EL (cell line): ENCODE results near the gene PXK.

Experiments
- DNase-seq: peaks from one replicate; pipeline ENCODE4 v3.0.0-alpha.2; 2016

Gene PXK

GRCh38 chr3:58349792-58350626 lies 17.3 kb downstream of the PXK start:
- no peak for DNase-seq

GRCh38 chr3:58350627-58351013 lies 17.9 kb downstream of the PXK start:
- peak; percentile 42 for DNase-seq

- DNase-seq, result no peak
These were observed 19.2 kb downstream of the PXK start for GRCh38 chr3:58351920-58352319.

GRCh38 chr3:58352626-58353025 lies 19.9 kb downstream of the PXK start:
- no peak for DNase-seq

GRCh38 chr3:58353722-58354553 lies 21.2 kb downstream of the PXK start:
- DNase-seq, result peak; percentile 16

- no peak for DNase-seq
These were observed 22.5 kb downstream of the PXK start for GRCh38 chr3:58355179-58355578.

GRCh38 chr3:58356054-58356453 lies 23.4 kb downstream of the PXK start:
- DNase-seq, result no peak

- no peak for DNase-seq
These were observed 24.7 kb downstream of the PXK start for GRCh38 chr3:58357402-58357801.

- DNase-seq, result no peak
These were observed 25.4 kb downstream of the PXK start for GRCh38 chr3:58358092-58358491.

GRCh38 chr3:58358808-58359207 lies 26.1 kb downstream of the PXK start:
- no peak for DNase-seq

- DNase-seq, result no peak
These were observed 26.9 kb downstream of the PXK start for GRCh38 chr3:58359621-58360020.

GRCh38 chr3:58361866-58362265 lies 29.2 kb downstream of the PXK start:
- no peak for DNase-seq

- peak; percentile 10 for DNase-seq
These were observed 34.0 kb downstream of the PXK start for GRCh38 chr3:58366699-58367098.

- no peak for DNase-seq
These were observed 36.3 kb downstream of the PXK start for GRCh38 chr3:58369038-58369437.

- no peak for DNase-seq
These were observed 37.2 kb downstream of the PXK start for GRCh38 chr3:58369876-58370275.

- DNase-seq, result no peak
These were observed 37.7 kb downstream of the PXK start for GRCh38 chr3:58370407-58370806.

GRCh38 chr3:58371754-58372153 lies 39.1 kb downstream of the PXK start:
- no peak for DNase-seq

GRCh38 chr3:58375254-58375653 lies 42.6 kb downstream of the PXK start:
- DNase-seq, result no peak

GRCh38 chr3:58377168-58377567 lies 44.5 kb downstream of the PXK start:
- DNase-seq, result no peak

- no peak for DNase-seq
These were observed 45.1 kb downstream of the PXK start for GRCh38 chr3:58377750-58378149.

GRCh38 chr3:58379351-58380073 lies 46.8 kb downstream of the PXK start:
- no peak for DNase-seq

GRCh38 chr3:58383476-58383875 lies 50.8 kb downstream of the PXK start:
- DNase-seq, result peak; percentile 37

GRCh38 chr3:58383904-58384303 lies 51.2 kb downstream of the PXK start:
- peak; percentile 97 for DNase-seq
